Stimulated activated CD4-positive, alpha-beta T cell treated with anti-CD3 and anti-CD28 coated beads, Interleukin-15, amount 100 ng/mL, for 24 hours (primary cell): Measurements from ENCODE around the gene IPO9.

Source experiments
- DNase-seq: peaks from one replicate; pipeline ENCODE4 v3.0.0-alpha.2; 2020

IPO9 gene

DNA sequence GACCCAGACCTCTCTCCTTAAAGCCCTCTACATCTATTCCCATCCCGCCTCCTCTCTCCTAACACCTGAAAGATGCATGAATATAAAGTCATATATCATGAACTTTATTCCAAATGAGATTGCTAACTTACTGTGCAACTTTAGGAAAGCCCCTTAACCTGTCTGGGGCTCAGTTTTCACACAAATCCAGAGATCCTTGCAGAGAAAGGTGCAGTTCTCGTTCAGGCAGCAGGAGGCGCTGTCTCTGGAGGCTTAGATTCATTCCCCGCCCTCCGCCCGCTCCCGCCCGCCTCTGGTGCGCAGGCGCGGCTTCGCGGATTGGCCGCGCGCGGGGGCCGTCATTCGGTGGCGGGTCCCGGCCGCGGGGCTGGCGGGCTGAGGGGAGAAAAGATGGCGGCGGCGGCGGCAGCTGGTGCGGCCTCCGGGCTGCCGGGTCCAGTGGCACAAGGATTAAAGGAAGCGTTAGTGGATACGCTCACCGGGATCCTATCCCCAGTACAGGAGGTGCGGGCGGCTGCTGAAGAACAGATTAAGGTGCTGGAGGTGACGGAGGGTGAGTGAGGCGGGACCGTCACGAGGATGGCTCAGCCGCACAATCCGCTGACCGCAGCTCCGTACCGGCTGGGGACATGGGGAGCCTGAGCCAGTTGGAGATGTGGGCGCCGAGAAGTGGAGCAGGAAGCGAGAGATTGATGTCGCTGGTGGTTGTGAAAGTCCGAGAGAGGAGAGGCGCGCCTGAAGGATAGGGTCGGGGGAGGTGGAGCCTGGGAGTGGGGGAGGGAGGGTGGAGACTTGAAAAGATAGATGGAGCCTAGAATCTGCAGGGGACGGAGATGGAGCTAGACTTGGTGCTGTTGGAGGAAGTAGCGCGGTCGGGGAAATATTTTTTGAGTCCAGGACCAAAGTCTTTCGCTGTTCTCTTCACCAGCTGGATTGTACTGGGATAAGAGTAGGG lies at the start of gene IPO9:
TSS of gene IPO9 (plus strand) at position 338 of the 955 bp plus-strand sequence. CDS start at position 391, 53 bp downstream.
- peak; percentile 96 for DNase-seq

DNA sequence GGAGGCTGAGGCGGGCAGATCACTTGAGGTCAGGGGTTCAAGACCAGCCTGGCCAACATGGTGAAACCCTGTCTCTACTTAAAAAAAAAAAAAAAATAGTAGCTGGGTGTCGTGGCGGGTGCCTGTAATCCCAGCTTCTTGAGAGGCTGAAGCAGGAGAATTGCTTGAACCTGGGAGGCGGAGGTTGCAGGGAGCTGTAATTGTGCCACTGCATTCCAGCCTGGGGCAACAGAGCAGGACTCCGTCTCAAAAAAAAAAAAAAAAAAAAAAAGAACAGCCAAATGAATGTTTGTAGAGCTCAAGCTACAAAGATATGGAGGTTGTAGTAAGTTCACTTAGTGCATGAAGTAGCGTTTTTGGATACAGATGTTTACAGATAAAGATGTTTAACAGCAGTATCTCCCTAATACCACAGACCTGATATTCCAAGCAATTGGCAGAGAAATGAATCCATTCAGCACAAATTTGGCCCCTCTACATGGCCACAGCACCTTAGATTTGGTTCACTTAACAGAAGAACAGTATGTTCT lies 49.5 kb upstream of the IPO9 start:
- no peak for DNase-seq

DNA sequence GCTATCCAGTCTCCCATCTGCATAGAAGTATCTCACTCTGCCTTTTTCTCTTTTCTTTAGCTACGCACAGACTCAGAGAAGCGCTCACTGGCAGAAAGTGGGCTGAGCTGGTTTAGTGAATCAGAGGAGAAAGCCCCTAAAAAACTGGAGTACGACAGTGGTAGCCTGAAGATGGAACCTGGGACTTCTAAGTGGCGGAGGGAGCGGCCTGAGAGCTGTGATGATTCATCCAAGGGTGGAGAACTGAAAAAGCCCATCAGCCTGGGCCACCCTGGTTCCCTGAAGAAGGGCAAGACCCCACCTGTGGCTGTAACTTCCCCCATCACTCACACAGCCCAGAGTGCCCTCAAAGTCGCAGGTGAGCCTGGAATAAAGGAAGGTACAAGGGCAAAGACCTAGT lies 48.0 kb upstream of the IPO9 start:
- DNase-seq, result no peak

DNA sequence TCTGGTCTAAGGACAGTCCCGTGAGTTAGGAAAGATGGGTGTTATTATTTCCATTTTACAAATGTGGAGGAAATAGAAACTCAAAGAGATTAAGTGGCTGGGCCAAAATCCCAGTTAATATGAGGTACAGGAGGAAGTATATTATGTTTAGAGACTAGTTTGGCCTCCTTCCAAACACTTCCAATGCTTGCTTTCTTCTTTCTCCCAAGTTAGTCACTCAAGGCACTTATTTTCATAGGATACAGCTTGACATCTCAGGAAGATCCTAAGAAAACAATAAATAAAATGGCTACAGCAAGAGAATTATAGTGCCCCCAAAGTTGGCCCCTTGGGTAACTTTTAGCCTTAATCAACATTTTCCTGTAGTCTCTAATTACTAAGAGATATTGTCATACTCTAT lies 47.5 kb upstream of the IPO9 start:
- DNase-seq, result no peak

DNA sequence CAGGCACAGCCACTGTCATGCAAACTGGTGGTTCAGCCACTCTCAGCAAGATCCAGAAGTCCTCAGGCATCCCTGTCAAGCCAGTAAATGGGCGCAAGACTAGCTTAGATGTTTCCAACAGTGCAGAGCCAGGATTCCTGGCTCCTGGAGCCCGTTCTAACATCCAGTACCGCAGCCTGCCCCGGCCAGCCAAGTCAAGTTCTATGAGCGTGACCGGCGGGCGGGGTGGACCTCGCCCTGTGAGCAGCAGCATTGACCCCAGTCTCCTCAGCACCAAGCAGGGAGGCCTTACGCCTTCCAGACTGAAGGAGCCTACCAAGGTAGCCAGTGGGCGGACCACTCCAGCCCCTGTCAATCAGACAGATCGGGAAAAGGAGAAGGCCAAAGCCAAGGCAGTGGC lies 46.6 kb upstream of the IPO9 start:
- DNase-seq, result no peak

DNA sequence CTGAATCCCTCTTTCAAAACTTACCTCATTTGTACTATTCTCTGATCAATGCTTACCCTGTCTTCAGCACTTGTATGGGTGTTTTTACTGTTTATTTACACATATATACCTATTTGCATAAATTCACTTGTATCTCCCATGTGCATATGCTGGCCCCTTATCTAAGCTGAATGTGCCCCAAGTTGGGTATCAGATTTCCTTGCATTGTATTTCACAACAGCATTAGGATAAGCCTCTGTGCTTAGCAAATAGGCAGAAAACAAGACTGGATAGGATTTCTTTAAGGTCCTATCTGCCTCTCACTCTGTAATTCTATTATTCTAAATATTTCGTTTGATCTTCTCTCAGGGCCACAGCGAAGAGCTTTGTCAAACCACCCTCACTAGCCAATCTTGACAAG lies 45.9 kb upstream of the IPO9 start:
- DNase-seq, result no peak

DNA sequence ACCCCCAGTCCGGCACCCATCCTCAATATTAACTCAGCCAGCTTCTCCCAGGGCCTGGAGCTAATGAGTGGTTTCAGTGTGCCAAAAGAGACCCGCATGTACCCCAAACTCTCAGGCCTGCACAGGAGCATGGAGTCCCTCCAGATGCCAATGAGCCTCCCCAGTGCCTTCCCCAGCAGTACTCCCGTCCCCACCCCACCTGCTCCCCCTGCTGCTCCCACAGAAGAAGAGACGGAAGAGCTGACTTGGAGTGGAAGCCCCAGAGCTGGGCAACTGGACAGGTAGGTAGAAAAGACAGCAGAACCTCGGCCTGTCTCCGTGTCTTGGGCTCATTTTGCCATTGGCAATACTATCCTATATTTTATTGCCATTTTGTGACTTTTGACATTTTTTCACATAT lies 45.4 kb upstream of the IPO9 start:
- no peak for DNase-seq

DNA sequence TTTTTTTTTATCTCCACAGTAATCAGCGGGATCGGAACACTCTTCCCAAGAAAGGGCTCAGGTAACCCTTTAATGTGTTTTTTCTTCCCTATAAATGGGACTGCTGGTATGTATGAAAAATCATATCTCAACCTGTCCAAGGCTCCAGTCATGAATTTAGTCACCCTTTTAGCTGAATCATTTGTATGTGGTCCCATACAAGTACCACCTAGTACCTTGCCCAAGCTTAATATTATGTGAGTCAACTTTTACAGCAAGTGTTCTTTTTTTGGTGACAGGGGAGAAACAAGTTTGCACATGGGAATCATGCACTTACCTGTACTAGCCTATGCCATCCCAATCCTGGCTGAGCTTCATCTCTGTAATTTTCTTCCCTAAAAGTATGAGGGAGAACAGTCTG lies 43.7 kb upstream of the IPO9 start:
- DNase-seq, result no peak

DNA sequence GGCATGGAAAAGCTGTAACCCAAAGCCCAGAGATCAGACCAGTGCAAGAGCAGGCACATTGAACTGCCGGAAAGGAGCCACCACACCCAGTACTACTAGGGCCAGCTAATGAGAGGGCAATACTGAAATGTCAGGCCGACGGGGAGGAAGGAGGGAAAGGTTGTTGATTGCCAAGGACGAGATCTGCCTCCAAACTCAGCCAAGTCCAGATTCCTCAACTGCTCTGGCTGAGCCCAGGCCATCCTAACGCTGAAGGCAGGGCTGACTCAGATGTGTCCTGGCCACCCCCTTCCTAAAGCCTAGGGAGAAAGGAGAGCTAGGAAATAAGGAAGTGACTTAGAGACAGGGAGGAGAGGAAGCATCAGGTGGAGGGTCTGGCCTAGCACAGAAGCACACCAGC lies 42.1 kb upstream of the IPO9 start:
- no peak for DNase-seq

DNA sequence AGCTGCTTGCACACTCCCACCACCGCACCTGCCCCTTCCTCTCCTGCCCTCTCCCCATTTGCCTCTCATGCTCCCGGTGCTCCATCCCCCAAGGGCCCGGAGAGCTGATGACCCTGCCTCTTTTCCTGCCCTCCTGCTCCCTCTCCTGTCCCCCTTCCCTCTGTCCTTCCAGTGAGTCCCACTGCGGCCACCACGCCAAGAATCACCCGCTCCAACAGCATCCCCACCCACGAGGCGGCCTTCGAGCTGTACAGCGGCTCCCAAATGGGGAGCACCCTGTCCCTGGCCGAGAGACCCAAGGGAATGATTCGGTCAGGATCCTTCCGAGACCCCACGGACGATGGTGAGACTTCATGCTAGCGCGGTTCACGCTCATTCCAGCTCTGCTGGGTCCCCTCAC lies 40.7 kb upstream of the IPO9 start:
- no peak for DNase-seq

DNA sequence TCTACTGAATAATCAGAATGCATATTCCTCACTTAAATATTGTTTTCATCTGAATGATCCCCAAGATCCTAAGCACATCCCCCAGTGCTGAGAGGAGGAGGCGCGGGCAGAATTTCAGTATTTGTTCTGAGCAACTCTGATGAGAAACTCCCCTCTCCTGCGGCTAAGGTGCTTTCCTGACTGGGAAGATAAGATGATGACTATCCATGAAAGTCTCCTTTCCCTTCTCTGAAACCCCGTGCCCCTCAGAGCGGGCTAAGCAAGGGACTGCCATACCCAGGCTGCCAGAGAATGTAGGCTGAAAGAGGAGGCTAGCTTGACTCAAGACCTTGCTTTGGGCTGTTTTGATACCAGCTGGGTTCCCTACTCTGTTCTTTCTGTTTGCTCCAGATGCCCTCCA lies 39.7 kb upstream of the IPO9 start:
- DNase-seq, result no peak

DNA sequence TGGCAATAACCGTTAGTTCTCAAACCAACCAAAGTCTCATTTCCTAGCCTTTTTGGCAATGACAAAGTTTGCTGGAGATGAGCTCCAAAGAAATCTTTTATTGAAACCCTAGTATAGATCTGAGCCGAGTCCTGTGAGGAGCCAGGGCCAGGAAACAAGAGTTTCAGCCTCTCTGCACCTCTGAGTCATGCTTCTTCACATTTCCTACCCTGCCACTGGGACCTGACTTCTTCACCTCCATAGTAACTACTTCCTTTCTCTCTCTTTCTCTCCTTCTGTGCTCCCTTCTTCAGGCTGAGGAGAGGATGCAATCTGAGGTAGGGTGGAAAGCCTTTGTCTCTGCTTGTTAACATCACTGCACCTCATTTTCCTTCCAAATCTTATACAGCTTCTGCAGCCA lies 38.7 kb upstream of the IPO9 start:
- no peak for DNase-seq

DNA sequence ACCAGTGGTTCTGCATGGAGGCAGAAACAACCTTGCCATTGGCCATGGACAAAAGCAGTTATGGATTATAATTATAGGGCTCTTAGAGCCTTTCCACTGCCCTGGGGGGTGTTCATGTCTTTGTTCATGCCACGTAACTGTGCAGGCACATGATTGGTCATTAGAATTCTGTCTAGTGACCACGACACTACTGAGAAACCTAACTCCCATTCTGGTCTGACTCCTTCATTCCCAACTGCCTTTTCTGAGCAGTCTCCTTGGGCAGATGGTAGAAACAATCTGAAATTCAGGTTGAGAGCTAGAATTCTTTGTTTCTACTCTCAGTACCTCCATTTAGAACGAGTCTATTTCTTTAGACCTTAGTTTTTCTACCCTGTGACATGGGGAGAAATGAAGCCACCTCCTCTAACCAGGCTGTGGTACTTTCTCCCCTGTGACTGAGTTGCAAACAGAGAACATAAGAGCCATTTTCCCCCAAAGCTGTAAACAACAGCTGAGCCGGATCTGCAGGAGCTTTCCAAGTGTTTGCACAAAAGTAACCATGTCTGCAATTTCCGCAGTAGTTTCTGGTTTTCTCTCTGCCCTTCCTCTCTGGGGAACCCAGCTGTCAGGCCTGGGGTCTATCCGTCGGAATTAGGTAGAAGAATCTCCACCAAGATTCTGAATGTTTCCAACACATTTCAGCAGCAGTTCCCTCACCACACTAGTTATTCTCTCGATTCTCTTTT lies 37.7 kb upstream of the IPO9 start:
- no peak for DNase-seq

DNA sequence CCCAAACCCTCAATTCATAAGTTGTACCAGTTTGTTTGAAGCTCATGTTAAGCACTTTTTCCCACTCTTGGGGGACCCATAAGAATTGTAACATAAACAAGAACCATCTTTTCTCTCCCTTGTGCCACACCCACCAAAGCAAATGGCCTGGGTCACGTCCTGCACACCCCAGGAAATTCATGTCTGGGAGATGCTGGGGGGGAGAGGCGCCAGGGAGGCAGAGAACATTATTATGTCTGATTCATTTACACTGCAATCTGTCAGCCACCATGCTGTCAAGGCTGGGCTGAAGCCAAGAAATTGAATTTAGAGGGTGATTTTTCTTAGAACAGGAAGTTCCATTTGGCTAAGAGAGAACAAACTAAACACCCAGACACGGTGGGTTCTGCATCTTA lies 37.2 kb upstream of the IPO9 start:
- DNase-seq, result no peak

DNA sequence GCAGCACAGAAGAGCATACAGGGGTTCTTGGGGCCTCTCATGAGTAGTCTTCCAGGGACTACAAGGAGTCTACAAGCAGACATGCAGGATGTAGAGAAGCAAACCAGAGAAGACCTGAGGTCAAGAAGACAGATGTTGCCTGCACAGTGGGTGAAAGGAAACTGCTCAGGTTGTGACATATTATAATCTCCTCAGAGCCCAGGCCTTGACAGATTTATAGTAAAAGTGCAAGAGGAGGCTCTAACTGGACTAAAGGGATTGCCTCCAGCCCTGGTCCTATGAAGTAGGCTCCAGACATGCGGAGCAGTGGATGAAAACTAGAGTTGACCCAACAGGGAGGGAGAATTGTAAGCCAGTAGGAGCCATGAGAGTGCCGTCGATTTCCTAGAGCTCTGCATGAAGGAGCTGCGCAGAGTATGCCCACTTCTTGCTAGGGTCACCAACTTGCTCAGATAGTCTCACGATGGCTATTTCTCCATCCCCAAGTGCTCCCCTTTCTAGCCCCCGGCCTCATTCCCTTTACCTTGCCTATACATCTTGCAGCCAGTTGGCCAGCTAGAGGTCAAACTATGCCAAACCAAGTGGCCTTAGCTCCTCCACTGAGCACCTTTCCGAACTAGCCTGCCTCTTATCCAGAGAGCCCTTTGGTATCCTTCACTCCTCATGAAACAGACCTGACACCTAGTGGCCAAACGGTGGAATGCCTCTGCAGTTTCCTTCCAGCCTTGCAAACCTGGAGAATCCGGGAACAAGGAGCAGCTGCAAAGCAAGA lies 36.2 kb upstream of the IPO9 start:
- peak; percentile 63 for DNase-seq

DNA sequence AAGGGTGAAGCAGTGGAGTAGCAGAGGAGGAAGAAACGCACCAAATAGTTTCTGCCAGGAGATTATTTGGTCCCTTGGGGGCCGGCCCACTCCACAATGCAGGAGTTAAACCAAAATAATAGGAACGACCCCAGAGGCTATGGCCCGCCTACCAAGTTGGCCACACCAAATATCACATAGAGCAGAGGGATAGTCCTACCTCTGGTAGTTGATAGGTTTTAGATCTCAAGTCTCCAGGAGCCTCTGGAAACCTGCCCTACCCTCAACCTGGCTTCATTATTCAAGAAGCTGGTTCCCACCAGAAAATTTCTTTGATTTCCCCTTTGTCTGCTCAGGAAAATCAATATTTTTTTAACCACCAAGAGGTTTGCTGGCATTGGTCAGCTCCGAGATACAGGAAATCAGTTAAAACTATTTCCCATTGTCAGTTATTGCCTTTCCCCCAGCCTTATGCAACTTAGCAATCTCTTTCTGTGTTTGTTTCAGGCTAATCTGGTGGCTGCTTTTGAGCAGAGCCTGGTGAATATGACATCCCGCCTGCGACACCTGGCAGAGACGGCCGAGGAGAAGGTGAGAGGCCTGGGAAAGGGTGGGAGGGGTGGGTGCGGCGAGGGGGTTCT lies 35.5 kb upstream of the IPO9 start:
- DNase-seq, result no peak

DNA sequence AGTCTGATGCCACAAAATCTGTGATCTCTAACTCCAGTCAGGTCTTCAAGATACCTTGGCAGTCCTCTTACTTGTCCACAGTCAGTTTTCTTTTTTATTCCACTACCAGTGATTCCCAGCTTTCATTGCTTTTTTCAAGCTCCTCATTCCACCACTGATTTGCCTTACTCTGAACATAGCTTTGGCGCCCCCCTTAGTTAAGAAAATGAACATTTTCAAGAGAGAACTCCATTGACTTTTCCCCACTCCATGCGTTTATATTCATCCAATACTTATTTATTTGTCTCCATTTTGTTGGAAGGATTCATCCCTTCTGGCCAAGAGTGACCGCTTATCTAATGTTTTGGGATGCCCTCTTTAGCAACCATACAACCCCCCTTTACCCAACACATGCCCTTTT lies 33.9 kb upstream of the IPO9 start:
- DNase-seq, result no peak

DNA sequence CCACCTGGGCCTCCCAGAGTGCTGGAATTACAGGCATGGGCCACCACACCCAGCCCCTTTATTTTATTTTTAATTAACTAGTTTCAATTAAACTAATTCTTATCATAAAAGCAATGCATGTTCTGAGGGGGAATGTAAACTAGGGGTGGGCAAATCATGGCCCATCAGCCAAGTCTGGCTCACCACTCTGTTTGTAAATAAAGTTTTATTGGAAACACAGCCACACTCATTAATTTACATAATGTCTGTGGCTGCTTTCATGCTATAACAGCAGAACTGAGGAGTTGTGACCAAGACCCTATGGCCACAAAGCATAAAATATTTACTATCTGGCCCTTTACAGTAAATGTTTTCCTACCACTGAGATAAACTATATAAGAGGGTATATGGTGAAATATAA lies 28.7 kb upstream of the IPO9 start:
- no peak for DNase-seq

DNA sequence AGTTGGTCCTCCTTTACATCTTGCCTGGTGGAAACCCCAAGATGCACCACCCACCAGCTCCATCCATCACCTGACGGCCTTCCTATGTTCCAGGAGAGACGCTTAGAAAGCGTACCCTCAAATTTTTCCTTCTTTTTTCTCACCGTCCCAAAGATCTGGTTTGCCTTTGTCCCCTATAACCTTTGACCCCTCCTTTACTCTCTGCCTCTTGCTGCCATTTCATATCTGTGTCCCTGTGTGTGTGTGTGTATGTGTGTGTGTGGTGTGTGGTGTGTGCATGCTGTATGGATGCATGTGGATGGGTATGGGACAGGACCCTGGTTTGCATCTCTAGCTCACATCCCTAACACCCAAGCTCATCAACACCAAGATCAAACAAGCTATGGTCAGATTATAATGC lies 22.2 kb upstream of the IPO9 start:
- no peak for DNase-seq

DNA sequence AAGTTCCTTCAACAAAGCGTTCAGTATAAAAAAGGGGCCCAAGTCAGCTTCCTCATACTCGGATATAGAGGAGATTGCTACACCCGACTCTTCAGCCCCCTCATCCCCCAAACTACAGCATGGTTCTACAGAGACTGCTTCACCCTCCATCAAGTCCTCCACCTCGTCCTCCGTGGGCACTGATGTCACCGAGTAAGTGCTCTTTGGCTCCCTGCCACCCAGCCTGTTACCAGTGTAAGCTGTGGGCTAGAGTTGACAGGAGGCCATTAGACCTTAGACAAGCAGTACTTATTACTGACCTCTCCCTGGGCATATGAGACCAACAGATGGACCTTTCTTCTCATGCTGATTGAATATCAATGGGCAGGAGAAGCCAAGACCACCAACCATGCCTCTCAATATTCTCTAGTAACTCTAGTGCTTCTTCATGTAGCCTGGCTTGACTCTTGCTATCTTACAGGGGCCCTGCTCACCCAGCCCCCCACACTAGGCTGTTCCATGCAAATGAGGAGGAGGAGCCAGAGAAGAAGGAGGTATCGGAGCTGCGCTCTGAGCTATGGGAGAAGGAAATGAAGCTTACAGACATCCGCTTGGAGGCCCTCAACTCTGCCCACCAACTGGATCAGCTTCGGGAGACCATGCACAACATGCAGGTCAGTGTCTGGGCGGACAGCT lies 20.9 kb upstream of the IPO9 start:
- DNase-seq, result no peak

DNA sequence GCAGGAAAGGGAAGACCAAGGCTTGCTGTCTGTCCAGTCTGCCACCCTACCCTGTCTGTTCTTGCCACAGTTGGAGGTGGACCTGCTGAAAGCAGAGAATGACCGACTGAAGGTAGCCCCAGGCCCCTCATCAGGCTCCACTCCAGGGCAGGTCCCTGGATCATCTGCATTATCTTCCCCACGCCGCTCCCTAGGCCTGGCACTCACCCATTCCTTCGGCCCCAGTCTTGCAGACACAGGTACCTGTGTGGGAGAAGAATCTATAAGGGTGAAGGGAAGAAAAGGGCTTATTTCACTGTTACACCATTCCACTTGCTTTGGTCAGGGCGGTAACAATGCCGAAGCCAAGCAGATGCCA lies 20.3 kb upstream of the IPO9 start:
- no peak for DNase-seq

DNA sequence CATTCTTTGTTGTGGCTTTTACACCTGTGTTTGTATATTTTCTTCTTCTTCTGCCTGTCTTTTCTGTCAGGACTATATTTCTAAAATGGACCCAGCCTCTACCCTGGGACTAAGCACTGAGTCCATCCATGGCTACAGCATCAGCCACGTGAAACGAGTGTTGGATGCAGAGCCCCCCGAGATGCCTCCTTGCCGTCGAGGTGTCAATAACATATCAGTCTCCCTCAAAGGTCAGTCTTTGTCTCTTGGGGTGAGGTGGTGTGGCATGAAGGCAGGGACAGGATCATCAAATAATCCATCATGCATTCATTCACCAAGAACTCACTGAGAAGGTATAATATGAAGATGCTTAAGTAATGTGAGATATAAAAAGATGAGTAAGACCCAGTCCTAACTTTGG lies 19.1 kb upstream of the IPO9 start:
- no peak for DNase-seq
